B cell (primary cell): ENCODE results near the gene UBE2E3. TPM values are rescaled to one million over a fixed set of nuclear protein-coding genes. Genes with fewer than 3 reads are reported as not detected.

Source experiments
- ATAC-seq: fragments of 200-7000 bp; cut with Tn5 transposase; one replicate; pipeline ENCODE4 v1.10.0; 2021; ENCODE audit warnings: low read depth, mild to moderate bottlenecking, moderate number of reproducible peaks, moderate library complexity
- CTCF ChIA-PET: fragments of 350-600 bp; sonication (Branson Sonifier 250); formaldehyde crosslinking; loops from one replicate; lab custom pipeline; 2021; ENCODE audit warnings: antibody characterized with exemption, inconsistent platforms; lab: Charles Lee
- POLR2A ChIA-PET: fragments of 350-600 bp; sonication (Branson Sonifier 250); formaldehyde crosslinking; loops from one replicate; lab custom pipeline; 2021; ENCODE audit warnings: antibody characterized with exemption; lab: Charles Lee
- DNase-seq: peaks from one replicate; pipeline ENCODE4 v3.0.0; 2013
- H2AFZ ChIP-seq: 2 replicates; pipeline ENCODE4 v1.6.1; 2012; ENCODE audit warnings: mild to moderate bottlenecking, low read depth, low read length; ENCODE audit not compliant: insufficient read depth, poor library complexity, severe bottlenecking
- H3K27ac ChIP-seq, 2 donors: 1 replicate in 1 of 2; 2 replicates in 1 of 2; pipeline ENCODE4 v1.5.1; 2012 to 2013; ENCODE audit warnings: low read length in 2 of 2, mild to moderate bottlenecking in 2 of 2, moderate library complexity in 1 of 2
- H3K27me3 ChIP-seq, 4 experiments: fragments of 200-600 bp in 1 of 4; sonication (generic) in 1 of 4; replicated peaks in 1 of 4; 1 replicate in 2 of 4; 2 replicates in 2 of 4; pipeline versions ENCODE4 v1.6.1 to v1.7.0; 2013 to 2016; ENCODE audit warnings: low read length in 3 of 4, mild to moderate bottlenecking in 2 of 4, mixed read lengths in 1 of 4, moderate library complexity in 1 of 4; ENCODE audit not compliant: insufficient read depth in 4 of 4, control insufficient read depth in 3 of 4; ENCODE audit errors: control extremely low read depth in 1 of 4
- H3K36me3 ChIP-seq, 2 experiments: replicated peaks in 1 of 2; 1 replicate in 1 of 2; 2 replicates in 1 of 2; pipeline versions ENCODE4 v1.6.1 to v1.7.1; 2013; ENCODE audit warnings: low read length in 1 of 2; ENCODE audit not compliant: insufficient read depth in 2 of 2, control insufficient read depth in 1 of 2; ENCODE audit errors: control extremely low read depth in 1 of 2, extremely low read depth in 1 of 2
- H3K4me1 ChIP-seq, 2 donors: fragments of 200-600 bp in 1 of 2; sonication (generic) in 1 of 2; 1 replicate in 1 of 2; 2 replicates in 1 of 2; pipeline versions ENCODE4 v1.5.1 to v1.6.1; 2013 to 2017; ENCODE audit warnings: low read length in 2 of 2; ENCODE audit not compliant: control insufficient read depth in 2 of 2, insufficient read depth in 2 of 2
- H3K4me2 ChIP-seq: replicated peaks from 2 replicates; pipeline ENCODE3; 2012; ENCODE audit warnings: mild to moderate bottlenecking, low read depth, low read length; ENCODE audit not compliant: poor library complexity, severe bottlenecking
- H3K4me3 ChIP-seq, 5 experiments: fragments of 200-600 bp in 1 of 5; sonication (generic) in 1 of 5; 1 replicate in 3 of 5; 2 replicates in 2 of 5; pipeline versions ENCODE4 v1.5.1 to v1.7.0; 2011 to 2016; ENCODE audit warnings: low read length in 4 of 5, mild to moderate bottlenecking in 4 of 5, low read depth in 2 of 5, control low read depth in 1 of 5, moderate library complexity in 1 of 5; ENCODE audit not compliant: insufficient read depth in 1 of 5; ENCODE audit errors: control extremely low read depth in 1 of 5, extremely low read depth in 1 of 5
- H3K79me2 ChIP-seq: fragments of 200-600 bp; sonication (generic); one replicate; pipeline ENCODE4 v1.6.0; 2016; ENCODE audit warnings: low read length; ENCODE audit not compliant: control insufficient read depth, insufficient read depth
- H3K9ac ChIP-seq: fragments of 200-600 bp; sonication (generic); 2 replicates; pipeline ENCODE4 v1.6.1; 2017; ENCODE audit warnings: mild to moderate bottlenecking, low read length, moderate library complexity
- H3K9me3 ChIP-seq, 3 donors: one replicate each; pipeline versions ENCODE4 v1.6.1 to v1.7.1; 2013; ENCODE audit warnings: low read length in 2 of 3; ENCODE audit not compliant: control insufficient read depth in 2 of 3, insufficient read depth in 1 of 3; ENCODE audit errors: control extremely low read depth in 1 of 3
- H4K20me1 ChIP-seq: 2 replicates; pipeline ENCODE4 v1.6.0; 2012; ENCODE audit warnings: mild to moderate bottlenecking, low read length; ENCODE audit not compliant: insufficient read depth, control insufficient read depth, poor library complexity, severe bottlenecking
- H3K27ac Mint-ChIP-seq: one replicate; pipeline ENCODE4 v1.8.0; 2021; ENCODE audit warnings: mixed read lengths
- H3K27me3 Mint-ChIP-seq: one replicate; pipeline ENCODE4 v1.8.0; 2021; ENCODE audit warnings: mixed read lengths
- H3K4me1 Mint-ChIP-seq: one replicate; pipeline ENCODE4 v1.8.0; 2021; ENCODE audit warnings: mixed read lengths
- H3K4me3 Mint-ChIP-seq: one replicate; pipeline ENCODE4 v1.8.0; 2021; ENCODE audit warnings: mixed read lengths
- H3K9me3 Mint-ChIP-seq: one replicate; pipeline ENCODE4 v1.8.0; 2022; ENCODE audit warnings: mixed read lengths; ENCODE audit not compliant: insufficient read depth
- EZH2 ChIP-seq: IDR thresholded peaks from 2 replicates; pipeline ENCODE4 v1.6.1; 2012; ENCODE audit warnings: borderline replicate concordance, low read depth, mild to moderate bottlenecking, moderate library complexity, low read length; ENCODE audit not compliant: insufficient read depth, poor library complexity, severe bottlenecking
- WGBS: methylation state at CpG from one replicate; pipeline ENCODE4 v1.1.5; 2013; ENCODE audit warnings: missing lambda C conversion rate; ENCODE audit not compliant: insufficient coverage; 5-methylcytosine and 5-hydroxymethylcytosine counted together
- intact Hi-C: fragments of 100-400 bp; cut with micrococcal nuclease; formaldehyde crosslinking; loops from one replicate; pipeline ENCODE4 v1.10.0; 2022
- polyA plus RNA-seq: library from polyadenylated mRNA; depleted of rRNA; stranded (reverse); fragments of >200 nt; gene quantifications from 2 replicates; pipeline ENCODE4 v1.2.3, GENCODE V29; 2012
- total RNA-seq, 2 donors: library from RNA; stranded (reverse); fragments of 120-200 nt in 1 of 2; gene quantifications; 1 replicate in 1 of 2; 2 replicates in 1 of 2; pipeline versions ENCODE4 v1.2.3 to v1.2.4, GENCODE V29; 2013 to 2022
- TF ChIP-seq, protein P1 (sequence below): fragments of 200-600 bp; IDR thresholded peaks from one replicate; pipeline ENCODE4 v1.8.0; 2022; ENCODE audit warnings: antibody characterized with exemption, mild to moderate bottlenecking

Gene UBE2E3
- total and polyA plus RNA-seq, 2 donors (not counting 1 experiment from before 2014, with no cell fraction given), result 26.7 to 31.6 TPM

DNA sequence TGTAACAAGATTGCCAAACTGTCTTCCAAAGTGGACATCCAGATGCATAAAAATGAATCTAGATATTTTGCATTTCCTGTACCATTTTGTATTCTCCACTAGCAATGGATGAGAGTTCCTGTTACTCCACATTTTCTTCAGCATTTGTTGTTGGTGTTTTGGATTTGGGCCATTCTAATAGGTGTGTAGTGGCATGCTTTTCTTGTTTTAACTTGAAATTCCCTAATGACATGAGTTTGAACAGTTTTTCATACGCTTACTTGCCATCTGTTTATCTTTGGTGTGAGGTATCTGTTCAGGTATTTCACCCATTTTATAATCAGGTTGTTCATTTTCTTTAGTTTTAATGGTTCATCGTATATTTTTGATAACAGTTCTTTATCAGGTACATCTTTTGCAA is 73.9 kb downstream of the UBE2E3 start:
- WGBS, result no CpG with 5 or more reads among the region's 2 CpGs

DNA sequence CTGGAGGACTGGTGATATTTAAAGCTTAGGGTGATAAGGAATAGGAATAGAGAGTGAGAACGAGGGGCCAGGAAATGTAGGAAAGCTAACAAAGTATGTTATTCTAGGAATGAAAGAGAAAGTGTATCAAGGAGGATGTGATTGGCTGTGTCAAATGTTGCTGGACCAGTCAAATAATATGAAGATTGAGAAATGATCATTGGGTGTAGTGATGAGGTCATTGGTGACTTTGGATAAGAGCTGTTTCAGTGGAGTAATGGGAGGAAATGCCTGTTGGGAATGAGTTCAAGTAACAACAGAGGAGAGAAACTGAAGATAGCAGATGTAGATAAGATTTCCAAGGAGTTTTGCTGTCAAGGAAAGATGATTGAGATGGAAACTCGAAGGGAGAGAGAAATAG is 74.4 kb downstream of the UBE2E3 start:
- H3K27ac Mint-ChIP-seq, result no peak overlapping the region
- ATAC-seq (no peak), DNase-seq (no peak)
- Histone ChIP-seq H3K4me1 (no peaks in the 10 kb centered on the region), H3K4me3 (no peak overlapping the region), H3K4me2 (no peak overlapping the region), H3K27ac (no peak overlapping the region), H2AFZ (no peak overlapping the region), H3K79me2 (no peaks in the 10 kb centered on the region), H4K20me1 (no peaks in the 10 kb centered on the region), H3K9ac (no peak overlapping the region), H3K9me3 (no peaks in the 10 kb centered on the region), H3K27me3 (no peaks in the 10 kb centered on the region), H3K36me3 (peaks cover 0 to 1% of the 10 kb centered on the region in 2 experiments)
- TF ChIP-seq, protein P1, sequence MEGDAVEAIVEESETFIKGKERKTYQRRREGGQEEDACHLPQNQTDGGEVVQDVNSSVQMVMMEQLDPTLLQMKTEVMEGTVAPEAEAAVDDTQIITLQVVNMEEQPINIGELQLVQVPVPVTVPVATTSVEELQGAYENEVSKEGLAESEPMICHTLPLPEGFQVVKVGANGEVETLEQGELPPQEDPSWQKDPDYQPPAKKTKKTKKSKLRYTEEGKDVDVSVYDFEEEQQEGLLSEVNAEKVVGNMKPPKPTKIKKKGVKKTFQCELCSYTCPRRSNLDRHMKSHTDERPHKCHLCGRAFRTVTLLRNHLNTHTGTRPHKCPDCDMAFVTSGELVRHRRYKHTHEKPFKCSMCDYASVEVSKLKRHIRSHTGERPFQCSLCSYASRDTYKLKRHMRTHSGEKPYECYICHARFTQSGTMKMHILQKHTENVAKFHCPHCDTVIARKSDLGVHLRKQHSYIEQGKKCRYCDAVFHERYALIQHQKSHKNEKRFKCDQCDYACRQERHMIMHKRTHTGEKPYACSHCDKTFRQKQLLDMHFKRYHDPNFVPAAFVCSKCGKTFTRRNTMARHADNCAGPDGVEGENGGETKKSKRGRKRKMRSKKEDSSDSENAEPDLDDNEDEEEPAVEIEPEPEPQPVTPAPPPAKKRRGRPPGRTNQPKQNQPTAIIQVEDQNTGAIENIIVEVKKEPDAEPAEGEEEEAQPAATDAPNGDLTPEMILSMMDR, result no peak
- no peak for TF ChIP-seq EZH2
- peaks cover 5% of the 10 kb centered on the region for H3K4me1 Mint-ChIP-seq
- CTCF ChIA-PET, result interaction anchor here (1.1 to 3.2 kb wide), 2 partner anchors 930 to 934 kb away, joined by 3 to 17 read pairs; no protein-coding TSS in a partner anchor
- no peaks in the 10 kb centered on the region for H3K27me3 Mint-ChIP-seq
- no peak overlapping the region for H3K4me3 Mint-ChIP-seq
- no peaks in the 10 kb centered on the region for H3K9me3 Mint-ChIP-seq
- intact Hi-C loops, result no loop called here
- 100% methylated on average over 2 of the region's 2 CpGs for WGBS
- POLR2A ChIA-PET, result no interaction called here

More for the DNA sequence above, 73.9 kb downstream of the UBE2E3 start:
- Mint-ChIP-seq H3K9me3 (no peaks in the 10 kb centered on the region), H3K27me3 (no peaks in the 10 kb centered on the region), H3K27ac (no peak overlapping the region), H3K4me1 (peaks cover 5% of the 10 kb centered on the region), H3K4me3 (no peak overlapping the region)
- TF ChIP-seq, protein P1, result no peak
- TF ChIP-seq EZH2, result no peak
- ChIA-PET CTCF (interaction anchor here (3.2 kb wide), 1 partner anchor 929 kb away, joined by 17 read pairs; no protein-coding TSS in a partner anchor), POLR2A (no interaction called here)
- ATAC-seq, result no peak
- no peaks in the 10 kb centered on the region for H4K20me1 ChIP-seq
- H3K36me3 ChIP-seq, result no peaks in the 10 kb centered on the region
- no peaks in the 10 kb centered on the region for H3K4me1 ChIP-seq
- H3K4me2 ChIP-seq, result no peak overlapping the region
- no peak overlapping the region for H3K27ac ChIP-seq
- no peak for DNase-seq
- no peaks in the 10 kb centered on the region for H3K9me3 ChIP-seq
- H3K9ac ChIP-seq, result no peak overlapping the region
- no peaks in the 10 kb centered on the region for H3K79me2 ChIP-seq
- intact Hi-C loops, result no loop called here
- H3K4me3 ChIP-seq, result no peak overlapping the region
- no peaks in the 10 kb centered on the region for H3K27me3 ChIP-seq
- no peak overlapping the region for H2AFZ ChIP-seq
